Liver (tissue), 9 donors: ENCODE data around the gene ANKRD1. TPM values are rescaled to one million over a fixed set of nuclear protein-coding genes. Genes with fewer than 3 reads are reported as not detected.

ENCODE experiments used
- DNase-seq: peaks from one replicate; pipeline ENCODE4 v3.0.0-alpha.2; 2017; ENCODE audit warnings: low spot score
- H3K27ac ChIP-seq, 2 donors: one replicate each; pipeline ENCODE4 v1.7.0; 2013; ENCODE audit warnings: inconsistent platforms in 2 of 2, low read length in 2 of 2, control low read depth in 1 of 2, low read depth in 1 of 2, mild to moderate bottlenecking in 1 of 2
- H3K27me3 ChIP-seq, 4 donors: one replicate each; pipeline versions ENCODE4 v1.6.1 to v1.7.0; 2013; ENCODE audit warnings: low read length in 3 of 4, inconsistent platforms in 1 of 4, mild to moderate bottlenecking in 1 of 4, moderate library complexity in 1 of 4; ENCODE audit not compliant: control insufficient read depth in 4 of 4, insufficient read depth in 4 of 4
- H3K36me3 ChIP-seq, 4 donors: one replicate each; pipeline versions ENCODE4 v1.6.1 to v1.7.0; 2013; ENCODE audit warnings: low read length in 3 of 4, mild to moderate bottlenecking in 3 of 4, low read depth in 1 of 4, moderate library complexity in 1 of 4; ENCODE audit not compliant: control insufficient read depth in 4 of 4, insufficient read depth in 3 of 4
- H3K4me1 ChIP-seq, 4 donors: one replicate each; pipeline versions ENCODE4 v1.6.1 to v1.7.0; 2013; ENCODE audit warnings: low read length in 3 of 4, mild to moderate bottlenecking in 3 of 4, moderate library complexity in 1 of 4; ENCODE audit not compliant: control insufficient read depth in 4 of 4, insufficient read depth in 4 of 4
- H3K4me3 ChIP-seq, 3 donors: one replicate each; pipeline versions ENCODE4 v1.6.1 to v1.7.0; 2013; ENCODE audit warnings: low read length in 3 of 3, control low read depth in 1 of 3, low read depth in 1 of 3, mild to moderate bottlenecking in 1 of 3
- H3K9ac ChIP-seq, 2 donors: one replicate each; pipeline ENCODE4 v1.7.0; 2013; ENCODE audit warnings: low read length in 2 of 2, mild to moderate bottlenecking in 2 of 2, moderate library complexity in 2 of 2, control low read depth in 1 of 2, low read depth in 1 of 2
- H3K9me3 ChIP-seq, 4 donors: one replicate each; pipeline versions ENCODE4 v1.6.1 to v1.7.0; 2013; ENCODE audit warnings: low read length in 3 of 4; ENCODE audit not compliant: control insufficient read depth in 4 of 4
- ATF3 ChIP-seq: IDR thresholded peaks from 2 replicates; pipeline ENCODE4 v1.6.1; 2016; ENCODE audit warnings: antibody characterized with exemption
- EGR1 ChIP-seq, 2 donors: IDR thresholded peaks; 2 replicates each; pipeline ENCODE4 v1.6.1; 2016 to 2018; ENCODE audit warnings: antibody characterized with exemption in 2 of 2, low read depth in 2 of 2
- FOXA1 ChIP-seq: IDR thresholded peaks from 2 replicates; pipeline ENCODE4 v1.6.1; 2016; ENCODE audit warnings: antibody characterized with exemption
- HNF4A ChIP-seq, 2 donors: conservative IDR thresholded peaks; 2 replicates each; pipeline ENCODE4 v1.6.1; 2016; ENCODE audit warnings: antibody characterized with exemption in 2 of 2, mild to moderate bottlenecking in 2 of 2
- HNF4G ChIP-seq: IDR thresholded peaks from 2 replicates; pipeline ENCODE4 v1.6.1; 2016; ENCODE audit warnings: antibody characterized with exemption
- JUND ChIP-seq, 2 donors: IDR thresholded peaks; 2 replicates each; pipeline ENCODE4 v1.6.1; 2016; ENCODE audit warnings: antibody characterized with exemption in 2 of 2
- NR2F2 ChIP-seq: IDR thresholded peaks from 2 replicates; pipeline ENCODE4 v1.6.1; 2016; ENCODE audit warnings: antibody characterized with exemption
- REST ChIP-seq: IDR thresholded peaks from 2 replicates; pipeline ENCODE4 v1.6.1; 2016; ENCODE audit warnings: antibody characterized with exemption, mild to moderate bottlenecking
- RXRA ChIP-seq, 2 donors: IDR thresholded peaks; 2 replicates each; pipeline ENCODE4 v1.6.1; 2017 to 2018; ENCODE audit warnings: antibody characterized with exemption in 2 of 2, mild to moderate bottlenecking in 1 of 2
- SP1 ChIP-seq: IDR thresholded peaks from 2 replicates; pipeline ENCODE4 v1.6.1; 2018; ENCODE audit warnings: antibody characterized with exemption, mild to moderate bottlenecking
- TAF1 ChIP-seq: conservative IDR thresholded peaks from 2 replicates; pipeline ENCODE4 v1.6.1; 2016; ENCODE audit warnings: antibody characterized with exemption, mild to moderate bottlenecking
- YY1 ChIP-seq: IDR thresholded peaks from 2 replicates; pipeline ENCODE4 v1.6.1; 2016; ENCODE audit warnings: antibody characterized with exemption, mild to moderate bottlenecking
- WGBS: extraction: QIAGEN DNeasy Blood & Tissue Kit; methylation state at CpG from one replicate; pipeline ENCODE4 v1.1.7; 2013; 5-methylcytosine and 5-hydroxymethylcytosine counted together
- polyA plus RNA-seq, 2 donors: library from polyadenylated mRNA; stranded (reverse) in 1 of 2; unstranded in 1 of 2; fragments of 200-250 nt in 1 of 2; fragments of >200 nt in 1 of 2; fragmentation: Nextera tagmentation in 1 of 2; extraction: Ambion mirVana in 1 of 2; gene quantifications; one replicate each; pipeline versions ENCODE4 v1.2.1 to v1.2.3, GENCODE V29; 2013 to 2015
- total RNA-seq, 2 donors: library from RNA; depleted of rRNA; stranded (reverse); fragments of >200 nt; gene quantifications; one replicate each; pipeline ENCODE4 v1.2.3, GENCODE V29; 2014
- TF ChIP-seq, protein P1 (sequence below): IDR thresholded peaks from 2 replicates; pipeline ENCODE4 v1.6.1; 2016; ENCODE audit warnings: antibody characterized with exemption
- donor health status: healthy.
- donor health status: healthy.
- donor health status: healthy.
- donor health status: healthy.
- donor health status: healthy.

The ANKRD1 gene
- total and polyA plus RNA-seq, 4 donors = 0.16 to 0.25 TPM; not detected in 2

GRCh38 chr10:90966146-90966545, 45.3 kb upstream of the ANKRD1 start:
- Histone ChIP-seq H3K9ac (no peak overlapping the region), H3K4me1 (no peaks in the 10 kb centered on the region), H3K27ac (no peak overlapping the region), H3K36me3 (no peaks in the 10 kb centered on the region), H3K9me3 (no peaks in the 10 kb centered on the region), H3K4me3 (no peak overlapping the region), H3K27me3 (no peaks in the 10 kb centered on the region)
- DNase-seq = no peak
- TF ChIP-seq REST (no peak), ATF3 (no peak), NR2F2 (no peak), RXRA (IDR thresholded peaks at IDR 0.05) (no peak), YY1 (no peak), HNF4A (conservative IDR thresholded peaks at IDR 0.05) (no peak)

GRCh38 chr10:90965720-90966119, 44.8 kb upstream of the ANKRD1 start:
- no peaks in the 10 kb centered on the region for H3K36me3 ChIP-seq
- H3K4me3 ChIP-seq = no peak overlapping the region
- TF ChIP-seq FOXA1 (no peak), YY1 (no peak), NR2F2 (no peak), JUND (IDR thresholded peaks at IDR 0.05) (no peak), REST (no peak), SP1 (no peak), HNF4G (no peak), RXRA (IDR thresholded peaks at IDR 0.05) (no peak), TAF1 (no peak), EGR1 (IDR thresholded peaks at IDR 0.05; ENCODE audit: low read depth in 2 of 2) (no peak)
- TF ChIP-seq, protein P1, sequence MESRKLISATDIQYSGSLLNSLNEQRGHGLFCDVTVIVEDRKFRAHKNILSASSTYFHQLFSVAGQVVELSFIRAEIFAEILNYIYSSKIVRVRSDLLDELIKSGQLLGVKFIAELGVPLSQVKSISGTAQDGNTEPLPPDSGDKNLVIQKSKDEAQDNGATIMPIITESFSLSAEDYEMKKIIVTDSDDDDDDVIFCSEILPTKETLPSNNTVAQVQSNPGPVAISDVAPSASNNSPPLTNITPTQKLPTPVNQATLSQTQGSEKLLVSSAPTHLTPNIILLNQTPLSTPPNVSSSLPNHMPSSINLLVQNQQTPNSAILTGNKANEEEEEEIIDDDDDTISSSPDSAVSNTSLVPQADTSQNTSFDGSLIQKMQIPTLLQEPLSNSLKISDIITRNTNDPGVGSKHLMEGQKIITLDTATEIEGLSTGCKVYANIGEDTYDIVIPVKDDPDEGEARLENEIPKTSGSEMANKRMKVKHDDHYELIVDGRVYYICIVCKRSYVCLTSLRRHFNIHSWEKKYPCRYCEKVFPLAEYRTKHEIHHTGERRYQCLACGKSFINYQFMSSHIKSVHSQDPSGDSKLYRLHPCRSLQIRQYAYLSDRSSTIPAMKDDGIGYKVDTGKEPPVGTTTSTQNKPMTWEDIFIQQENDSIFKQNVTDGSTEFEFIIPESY = no peak
- H3K9me3 ChIP-seq = no peaks in the 10 kb centered on the region
- 74% methylated on average over 2 of the region's 2 CpGs for WGBS
- no peak for DNase-seq
- H3K27me3 ChIP-seq = no peaks in the 10 kb centered on the region
- H3K27ac ChIP-seq = no peak overlapping the region
- H3K4me1 ChIP-seq = no peaks in the 10 kb centered on the region
- H3K9ac ChIP-seq = no peak overlapping the region
